Right atrium auricular region (tissue), 2 donors: ENCODE results near the gene ARVCF. TPM values are rescaled to one million over a fixed set of nuclear protein-coding genes. Genes with fewer than 3 reads are reported as not detected.
"Not testable (repeated sequence)": the region's sequence is repeated elsewhere in the genome, so short reads cannot be mapped to it uniquely, and the experiment has no call there.

ENCODE experiments used
- DNase-seq: peaks from one replicate; pipeline ENCODE4 v3.0.0-alpha.2; 2019; ENCODE audit warnings: low spot score
- H3K27ac ChIP-seq, 2 donors: fragments of 200-600 bp; sonication (generic); 1 replicate in 1 of 2; 2 replicates in 1 of 2; pipeline ENCODE4 v1.5.1; 2016 to 2019
- H3K27me3 ChIP-seq, 2 donors: fragments of 200-600 bp; sonication (generic); one replicate each; pipeline versions ENCODE4 v1.5.1 to v1.6.0; 2017 to 2019
- H3K36me3 ChIP-seq: fragments of 200-600 bp; sonication (generic); one replicate; pipeline ENCODE4 v1.5.1; 2016
- H3K4me1 ChIP-seq, 2 donors: fragments of 200-600 bp; sonication (generic); one replicate each; pipeline versions ENCODE4 v1.5.1 to v1.6.0; 2017 to 2019
- H3K4me3 ChIP-seq, 2 donors: fragments of 200-600 bp; sonication (generic); 1 replicate in 1 of 2; 2 replicates in 1 of 2; pipeline ENCODE4 v1.5.1; 2017 to 2019; ENCODE audit warnings: mild to moderate bottlenecking in 1 of 2, moderate library complexity in 1 of 2
- H3K9me3 ChIP-seq, 2 donors: fragments of 200-600 bp; sonication (generic); one replicate each; pipeline ENCODE4 v1.5.1; 2019
- total RNA-seq, 2 donors: library from RNA; depleted of rRNA; stranded (reverse); fragments of >200 nt; gene quantifications; one replicate each; pipeline ENCODE4 v1.1.0, GENCODE V29; 2016
- TF ChIP-seq, protein P1 (sequence below), 2 donors: fragments of 200-600 bp; sonication (generic); IDR thresholded peaks; one replicate each; pipeline ENCODE4 v1.5.1; 2019; ENCODE audit warnings: antibody characterized with exemption in 2 of 2

The ARVCF gene
- total RNA-seq, 2 donors from 2014 or later, result 16.7 to 35.8 TPM

- no peaks in the 10 kb centered on the region for H3K9me3 ChIP-seq
- no peak overlapping the region for H3K4me3 ChIP-seq
- TF ChIP-seq, protein P1, sequence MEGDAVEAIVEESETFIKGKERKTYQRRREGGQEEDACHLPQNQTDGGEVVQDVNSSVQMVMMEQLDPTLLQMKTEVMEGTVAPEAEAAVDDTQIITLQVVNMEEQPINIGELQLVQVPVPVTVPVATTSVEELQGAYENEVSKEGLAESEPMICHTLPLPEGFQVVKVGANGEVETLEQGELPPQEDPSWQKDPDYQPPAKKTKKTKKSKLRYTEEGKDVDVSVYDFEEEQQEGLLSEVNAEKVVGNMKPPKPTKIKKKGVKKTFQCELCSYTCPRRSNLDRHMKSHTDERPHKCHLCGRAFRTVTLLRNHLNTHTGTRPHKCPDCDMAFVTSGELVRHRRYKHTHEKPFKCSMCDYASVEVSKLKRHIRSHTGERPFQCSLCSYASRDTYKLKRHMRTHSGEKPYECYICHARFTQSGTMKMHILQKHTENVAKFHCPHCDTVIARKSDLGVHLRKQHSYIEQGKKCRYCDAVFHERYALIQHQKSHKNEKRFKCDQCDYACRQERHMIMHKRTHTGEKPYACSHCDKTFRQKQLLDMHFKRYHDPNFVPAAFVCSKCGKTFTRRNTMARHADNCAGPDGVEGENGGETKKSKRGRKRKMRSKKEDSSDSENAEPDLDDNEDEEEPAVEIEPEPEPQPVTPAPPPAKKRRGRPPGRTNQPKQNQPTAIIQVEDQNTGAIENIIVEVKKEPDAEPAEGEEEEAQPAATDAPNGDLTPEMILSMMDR (IDR thresholded peaks at IDR 0.05), result no peak
- H3K27ac ChIP-seq, result no peak overlapping the region
- no peak for DNase-seq
- peaks cover 0 to 9% of the 10 kb centered on the region in 2 donors for H3K4me1 ChIP-seq
- no peaks in the 10 kb centered on the region for H3K27me3 ChIP-seq
- no peaks in the 10 kb centered on the region for H3K36me3 ChIP-seq
Measured at GRCh38 chr22:19930551-19931486, 85.8 kb downstream of the ARVCF start.

GRCh38 chr22:19929586-19930550, 86.8 kb downstream of the ARVCF start:
- peaks cover 0 to 9% of the 10 kb centered on the region in 2 donors for H3K4me1 ChIP-seq
- DNase-seq, result no peak
- H3K27me3 ChIP-seq, result no peaks in the 10 kb centered on the region

DNA sequence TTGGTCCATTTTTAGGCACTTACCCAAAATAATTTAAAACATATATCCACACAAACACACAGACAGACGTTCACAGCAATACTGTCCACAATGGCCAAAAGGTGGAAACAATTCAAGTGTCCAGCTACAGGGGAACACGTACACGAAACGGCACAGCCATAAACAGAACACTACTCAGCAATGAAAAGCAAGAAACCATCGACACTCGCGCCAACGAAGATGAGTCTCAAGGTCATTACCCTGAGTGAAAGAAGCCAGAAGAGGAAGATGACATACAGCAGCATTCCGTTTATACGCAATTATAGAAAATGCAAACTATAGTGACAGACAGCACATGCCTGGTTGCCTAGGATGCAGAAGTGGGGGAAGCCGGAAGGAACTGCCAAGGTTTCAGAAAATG, 88.4 kb downstream of the ARVCF start:
- no peaks in the 10 kb centered on the region for H3K27me3 ChIP-seq
- peaks cover 0 to 8% of the 10 kb centered on the region in 2 donors for H3K4me1 ChIP-seq
- no peak overlapping the region for H3K4me3 ChIP-seq
- no peaks in the 10 kb centered on the region for H3K36me3 ChIP-seq
- H3K27ac ChIP-seq, result no peak overlapping the region
- no peak for DNase-seq
- H3K9me3 ChIP-seq, result no peaks in the 10 kb centered on the region
- TF ChIP-seq, protein P1 (IDR thresholded peaks at IDR 0.05), result no peak

More at GRCh38 chr22:19929586-19930550, 86.8 kb downstream of the ARVCF start:
- Histone ChIP-seq H3K4me3 (no peak overlapping the region), H3K27ac (no peak overlapping the region), H3K36me3 (no peaks in the 10 kb centered on the region), H3K9me3 (no peaks in the 10 kb centered on the region)
- TF ChIP-seq, protein P1 (IDR thresholded peaks at IDR 0.05), result no peak

- Histone ChIP-seq H3K9me3 (no peaks in the 10 kb centered on the region), H3K27me3 (no peaks in the 10 kb centered on the region), H3K36me3 (no peaks in the 10 kb centered on the region), H3K4me1 (peaks cover 0 to 2% of the 10 kb centered on the region in 2 donors), H3K27ac (no peak overlapping the region), H3K4me3 (no peak overlapping the region)
- TF ChIP-seq, protein P1 (IDR thresholded peaks at IDR 0.05), result no peak
- DNase-seq, result no peak
Measured at GRCh38 chr22:19927696-19928095, 88.9 kb downstream of the ARVCF start.

GRCh38 chr22:19926028-19926427, 90.6 kb downstream of the ARVCF start:
- H3K4me3 ChIP-seq, DNase-seq, H3K36me3 ChIP-seq, H3K27me3 ChIP-seq, H3K27ac ChIP-seq, H3K4me1 ChIP-seq, H3K9me3 ChIP-seq: not testable (repeated sequence)
